SU-DHL-6 (cell line): ENCODE results near the gene MGAT5.

Source experiments
- H2AFZ ChIP-seq: fragments of 200-600 bp; sonication (generic); 2 replicates; pipeline ENCODE4 v1.6.1; 2014; ENCODE audit warnings: low read depth, mild to moderate bottlenecking, moderate library complexity, mixed read lengths, antibody characterized with exemption, low read length; ENCODE audit not compliant: severe bottlenecking
- H3F3A ChIP-seq: fragments of 200-600 bp; shearing (Covaris generic); 2 replicates; pipeline ENCODE4 v1.6.0; 2016; ENCODE audit warnings: antibody characterized with exemption, mild to moderate bottlenecking; ENCODE audit not compliant: insufficient read depth
- H3K27ac ChIP-seq: fragments of 200-600 bp; sonication (generic); 2 replicates; pipeline ENCODE4 v1.5.1; 2016; ENCODE audit warnings: low read depth, mild to moderate bottlenecking, low read length, moderate library complexity, mixed read lengths
- H3K27me3 ChIP-seq: fragments of 200-600 bp; sonication (generic), shearing (Covaris generic); 2 replicates; pipeline ENCODE4 v1.6.0; 2014; ENCODE audit warnings: mild to moderate bottlenecking, low read length
- H3K36me3 ChIP-seq: fragments of 200-600 bp; sonication (generic); 2 replicates; pipeline ENCODE4 v1.6.1; 2014; ENCODE audit warnings: mild to moderate bottlenecking, low read length, mixed read lengths
- H3K4me2 ChIP-seq: fragments of 300-600, 200-600 bp; shearing (Covaris generic), sonication (generic); 2 replicates; pipeline ENCODE4 v1.6.0; 2014; ENCODE audit warnings: low read length, low read depth, mild to moderate bottlenecking; ENCODE audit not compliant: poor library complexity, severe bottlenecking
- H3K4me3 ChIP-seq: fragments of 200-600 bp; sonication (generic); 2 replicates; pipeline ENCODE4 v1.5.1; 2014; ENCODE audit warnings: antibody characterized with exemption, low read length, mild to moderate bottlenecking, mixed read lengths; ENCODE audit not compliant: insufficient read depth, poor library complexity, severe bottlenecking
- H3K79me2 ChIP-seq: fragments of 200-600 bp; sonication (generic); 2 replicates; pipeline ENCODE4 v1.6.1; 2014; ENCODE audit warnings: mild to moderate bottlenecking, low read length, moderate library complexity; ENCODE audit not compliant: insufficient read depth
- H3K9ac ChIP-seq: fragments of 200-600 bp; sonication (generic); 2 replicates; pipeline ENCODE4 v1.7.0; 2014; ENCODE audit warnings: mild to moderate bottlenecking, low read length
- H3K9me2 ChIP-seq: fragments of 200-600 bp; sonication (generic); replicated peaks from 2 replicates; pipeline ENCODE4 v1.6.1; 2014; ENCODE audit warnings: low read length; ENCODE audit not compliant: insufficient read depth
- H3K9me3 ChIP-seq: fragments of 200-600 bp; sonication (generic); 2 replicates; pipeline ENCODE4 v1.6.1; 2014; ENCODE audit warnings: low read length, mixed read lengths; ENCODE audit not compliant: insufficient read depth
- H4K20me1 ChIP-seq: fragments of 200-600 bp; sonication (generic); 2 replicates; pipeline ENCODE4 v1.6.1; 2014; ENCODE audit warnings: low read depth, mild to moderate bottlenecking, antibody characterized with exemption, low read length, moderate library complexity, mixed read lengths
- CTCF ChIP-seq: fragments of 200-600 bp; sonication (generic); IDR thresholded peaks from one replicate; pipeline ENCODE4 v1.5.1; 2017; ENCODE audit warnings: antibody characterized with exemption, mild to moderate bottlenecking, low read length, moderate library complexity; ENCODE audit not compliant: insufficient read depth, poor library complexity, severe bottlenecking
- EZH2phosphoT487 ChIP-seq: fragments of 200-600 bp; sonication (generic), shearing (Covaris generic); conservative IDR thresholded peaks from 2 replicates; pipeline ENCODE4 v1.6.1; 2018; ENCODE audit warnings: mild to moderate bottlenecking, antibody characterized with exemption, low read length, moderate library complexity, mixed read lengths

The MGAT5 gene

DNA sequence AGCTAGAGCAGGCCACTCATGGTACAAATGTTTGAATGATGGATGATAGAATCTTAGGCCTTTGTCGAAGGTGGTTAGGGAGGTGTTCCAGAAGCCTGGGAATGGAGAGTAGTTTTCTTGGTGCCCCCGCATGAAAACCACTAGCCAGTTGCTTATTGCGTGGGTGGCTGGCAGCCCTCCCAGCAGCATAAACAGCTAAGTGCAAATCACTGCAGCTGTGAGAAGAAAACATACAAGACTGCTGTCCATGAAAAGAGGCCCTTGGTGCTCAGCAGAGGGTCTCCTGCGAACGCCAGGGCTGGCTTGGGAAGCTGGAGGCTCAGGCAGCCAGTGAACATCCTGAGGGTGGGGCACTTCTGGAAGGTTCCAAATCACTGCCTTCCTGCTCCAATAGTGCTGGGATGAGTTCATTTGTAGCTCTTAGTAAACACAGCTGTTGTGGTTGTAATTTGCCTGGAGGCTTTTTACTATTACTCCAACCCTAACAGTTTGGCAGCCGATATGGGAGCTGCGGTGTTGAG is 118.8 kb downstream of the MGAT5 start:
- TF ChIP-seq EZH2phosphoT487: no peak
- TF ChIP-seq CTCF: no peak
- H3K79me2 ChIP-seq: no peaks in the 10 kb centered on the region
- H3K27ac ChIP-seq: no peak overlapping the region

GRCh38 chr2:134375935-134376334 is 122.1 kb downstream of the MGAT5 start:
- no peaks in the 10 kb centered on the region for H4K20me1 ChIP-seq
- H3K27me3 ChIP-seq: no peaks in the 10 kb centered on the region
- H3F3A ChIP-seq: no peaks in the 10 kb centered on the region
- no peak overlapping the region for H2AFZ ChIP-seq
- H3K27ac ChIP-seq: no peak overlapping the region
- H3K79me2 ChIP-seq: no peaks in the 10 kb centered on the region
- H3K4me2 ChIP-seq: no peak overlapping the region
- no peak overlapping the region for H3K9ac ChIP-seq
- no peaks in the 10 kb centered on the region for H3K9me2 ChIP-seq
- no peak overlapping the region for H3K4me3 ChIP-seq
- no peaks in the 10 kb centered on the region for H3K36me3 ChIP-seq
- TF ChIP-seq CTCF (no peak), EZH2phosphoT487 (no peak)
- H3K9me3 ChIP-seq: no peaks in the 10 kb centered on the region

More for the DNA sequence above, 118.8 kb downstream of the MGAT5 start:
- no peaks in the 10 kb centered on the region for H3K27me3 ChIP-seq
- no peaks in the 10 kb centered on the region for H3F3A ChIP-seq
- H3K9me2 ChIP-seq: no peaks in the 10 kb centered on the region
- H2AFZ ChIP-seq: no peak overlapping the region
- H3K4me2 ChIP-seq: no peak overlapping the region
- H3K36me3 ChIP-seq: no peaks in the 10 kb centered on the region
- H3K9me3 ChIP-seq: no peaks in the 10 kb centered on the region
- no peak overlapping the region for H3K4me3 ChIP-seq
- H4K20me1 ChIP-seq: no peaks in the 10 kb centered on the region
- H3K9ac ChIP-seq: no peak overlapping the region

GRCh38 chr2:134377730-134378129 is 123.9 kb downstream of the MGAT5 start:
- Histone ChIP-seq H3K27me3 (no peaks in the 10 kb centered on the region), H4K20me1 (no peaks in the 10 kb centered on the region), H3K9me3 (no peaks in the 10 kb centered on the region), H3K27ac (no peak overlapping the region), H3K36me3 (no peaks in the 10 kb centered on the region), H3K4me2 (no peak overlapping the region), H3K9me2 (no peaks in the 10 kb centered on the region), H3K4me3 (no peak overlapping the region), H3F3A (no peaks in the 10 kb centered on the region), H2AFZ (no peak overlapping the region), H3K9ac (no peak overlapping the region), H3K79me2 (no peaks in the 10 kb centered on the region)
- TF ChIP-seq CTCF (no peak), EZH2phosphoT487 (no peak)
